Activated T-helper 9 cell treated with anti-CD3 and anti-CD28 coated beads, Interleukin-2, amount 50 U/mL, for 16 hours (primary cell): Measurements from ENCODE around the gene PTPRD.
"Not testable (repeated sequence)": the region's sequence is repeated elsewhere in the genome, so short reads cannot be mapped to it uniquely, and the experiment has no call there.

Experiments used
- DNase-seq: peaks from one replicate; pipeline ENCODE4 v3.0.0-alpha.2; 2020; ENCODE audit warnings: low read depth

The PTPRD gene

GRCh38 chr9:8718121-8718725 is 1894.6 kb downstream of the PTPRD start:
- DNase-seq = no peak

GRCh38 chr9:8717146-8717545 is 1895.7 kb downstream of the PTPRD start:
- DNase-seq = no peak

- DNase-seq = no peak
Observed at GRCh38 chr9:8715788-8716187, 1897.0 kb downstream of the PTPRD start.

GRCh38 chr9:8713811-8714165 is 1899.0 kb downstream of the PTPRD start:
- no peak for DNase-seq

- DNase-seq = no peak
Observed at GRCh38 chr9:8713149-8713810, 1899.5 kb downstream of the PTPRD start.

- no peak for DNase-seq
Observed at GRCh38 chr9:8709731-8710130, 1903.1 kb downstream of the PTPRD start.

- DNase-seq = no peak
Observed at GRCh38 chr9:8708728-8709127, 1904.1 kb downstream of the PTPRD start.

GRCh38 chr9:8706998-8707397 is 1905.8 kb downstream of the PTPRD start:
- no peak for DNase-seq

- no peak for DNase-seq
Observed at GRCh38 chr9:8706531-8706930, 1906.3 kb downstream of the PTPRD start.

- DNase-seq = no peak
Observed at GRCh38 chr9:8705861-8706260, 1906.9 kb downstream of the PTPRD start.

- no peak for DNase-seq
Observed at GRCh38 chr9:8703904-8704303, 1908.9 kb downstream of the PTPRD start.

- no peak for DNase-seq
Observed at GRCh38 chr9:8701904-8702303, 1910.9 kb downstream of the PTPRD start.

GRCh38 chr9:8697565-8697964 is 1915.2 kb downstream of the PTPRD start:
- DNase-seq = not testable (repeated sequence)

GRCh38 chr9:8696516-8696915 is 1916.3 kb downstream of the PTPRD start:
- no peak for DNase-seq

- no peak for DNase-seq
Observed at GRCh38 chr9:8694983-8695588, 1917.7 kb downstream of the PTPRD start.

GRCh38 chr9:8693464-8693863 is 1919.3 kb downstream of the PTPRD start:
- DNase-seq = no peak

GRCh38 chr9:8686516-8686915 is 1926.3 kb downstream of the PTPRD start:
- no peak for DNase-seq

- DNase-seq = no peak
Observed at GRCh38 chr9:8685825-8686224, 1927.0 kb downstream of the PTPRD start.

- DNase-seq = no peak
Observed at GRCh38 chr9:8684978-8685708, 1927.7 kb downstream of the PTPRD start.

GRCh38 chr9:8683496-8683895 is 1929.3 kb downstream of the PTPRD start:
- no peak for DNase-seq

- DNase-seq = no peak
Observed at GRCh38 chr9:8680658-8681057, 1932.1 kb downstream of the PTPRD start.

GRCh38 chr9:8680157-8680556 is 1932.6 kb downstream of the PTPRD start:
- no peak for DNase-seq

GRCh38 chr9:8679371-8679822 is 1933.4 kb downstream of the PTPRD start:
- DNase-seq = no peak
